HG02798 (cell line): ENCODE measurements around the gene FHAD1.
"Not testable (repeated sequence)": the region's sequence is repeated elsewhere in the genome, so short reads cannot be mapped to it uniquely, and the experiment has no call there.

Source experiments
- ATAC-seq: cut with Tn5 transposase; IDR thresholded peaks from one replicate; pipeline ENCODE4 v1.9.1; 2021; ENCODE audit warnings: mild to moderate bottlenecking; ENCODE audit not compliant: unreplicated experiment, poor library complexity

The FHAD1 gene

DNA sequence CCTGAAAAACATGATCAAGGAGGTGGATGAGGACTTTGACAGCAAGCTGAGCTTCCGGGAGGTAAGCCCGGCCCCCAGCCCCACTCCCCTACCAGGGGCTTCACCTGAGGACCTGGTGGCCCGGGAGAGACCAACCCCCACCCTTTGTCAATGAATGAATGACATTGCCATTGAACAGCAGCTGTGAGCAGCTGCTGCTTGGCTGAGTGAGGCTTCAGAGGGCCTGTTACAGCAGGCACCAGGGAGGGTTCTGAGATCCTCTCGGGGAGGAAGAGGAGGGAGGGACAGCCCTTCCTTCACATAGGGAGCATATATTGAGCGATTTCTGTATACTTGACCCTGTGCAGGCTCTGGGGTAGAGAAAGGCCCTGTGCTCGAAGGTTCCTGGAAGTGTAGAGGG is 178.9 kb downstream of the FHAD1 start:
- no peak for ATAC-seq

DNA sequence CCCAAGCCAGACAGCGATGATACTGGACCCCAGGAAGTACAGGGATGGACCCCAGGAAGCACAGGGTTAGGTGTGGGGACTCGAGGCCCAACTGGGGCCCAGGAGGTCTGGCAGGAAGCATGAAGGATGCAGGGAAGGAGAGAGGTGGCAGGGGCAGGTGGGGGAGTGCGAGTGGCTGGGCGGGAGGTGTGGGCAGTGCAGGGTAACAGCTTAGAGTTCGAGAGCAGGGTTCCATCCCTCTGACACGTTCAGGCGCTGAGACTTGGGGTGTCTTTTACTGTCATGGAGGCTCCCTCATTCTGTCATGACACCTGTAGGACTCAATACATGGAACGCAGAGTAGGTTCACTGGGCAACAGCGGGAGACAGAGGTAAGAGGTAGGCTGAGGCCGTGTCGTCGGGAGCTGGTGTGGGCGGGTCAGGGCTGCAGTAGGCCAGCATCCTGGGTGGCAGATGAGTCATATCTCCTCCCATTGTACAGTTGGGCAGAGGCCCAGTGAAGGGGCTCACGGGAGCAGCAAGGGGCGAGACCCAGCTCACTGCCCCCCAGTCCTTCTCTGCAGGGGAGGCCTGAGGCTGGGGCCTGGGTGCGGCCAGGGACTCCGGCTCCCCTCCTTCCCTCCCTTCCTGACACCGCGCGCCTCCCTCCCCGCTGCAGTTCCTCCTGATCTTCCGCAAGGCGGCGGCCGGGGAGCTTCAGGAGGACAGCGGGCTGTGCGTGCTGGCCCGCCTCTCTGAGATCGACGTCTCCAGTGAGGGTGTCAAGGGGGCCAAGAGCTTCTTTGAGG is 179.7 kb downstream of the FHAD1 start:
- no peak for ATAC-seq

DNA sequence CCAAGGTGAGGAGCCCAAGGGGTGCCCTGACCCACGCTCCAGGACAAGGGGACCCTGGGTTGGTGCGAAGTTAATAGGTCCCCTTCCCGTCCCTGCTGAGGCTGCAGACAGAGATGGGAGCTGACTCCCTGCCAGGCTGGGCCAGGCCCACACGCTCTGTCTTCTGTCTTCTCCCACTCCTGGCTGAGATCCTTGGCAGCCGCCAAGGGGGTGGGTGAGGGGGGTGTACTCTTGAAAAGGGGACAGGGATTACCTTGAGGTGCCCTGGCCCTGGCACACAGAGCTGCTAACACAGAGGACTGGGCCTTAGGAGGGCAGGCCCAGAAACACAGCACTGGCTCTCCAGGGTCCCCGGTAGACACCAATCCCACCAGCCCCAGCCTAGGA is 180.2 kb downstream of the FHAD1 start:
- no peak for ATAC-seq

DNA sequence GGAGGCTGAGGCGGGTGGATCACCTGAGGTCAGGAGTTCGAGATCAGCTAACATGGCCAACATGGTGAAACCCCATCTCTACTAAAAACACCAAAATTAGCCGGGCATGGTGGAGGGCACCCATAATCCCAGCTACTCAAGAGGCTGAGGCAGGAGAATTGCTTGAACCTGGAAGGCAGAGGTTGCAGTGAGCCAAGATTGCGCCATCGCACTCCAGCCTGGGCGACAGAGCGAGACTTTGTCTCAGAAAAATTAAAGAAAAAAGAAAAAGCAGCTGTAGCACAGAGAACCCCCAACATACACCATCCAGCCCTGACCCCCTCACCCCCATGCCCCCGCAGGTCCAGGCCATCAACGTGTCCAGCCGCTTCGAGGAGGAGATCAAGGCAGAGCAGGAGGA is 181.2 kb downstream of the FHAD1 start:
- not testable (repeated sequence) for ATAC-seq

DNA sequence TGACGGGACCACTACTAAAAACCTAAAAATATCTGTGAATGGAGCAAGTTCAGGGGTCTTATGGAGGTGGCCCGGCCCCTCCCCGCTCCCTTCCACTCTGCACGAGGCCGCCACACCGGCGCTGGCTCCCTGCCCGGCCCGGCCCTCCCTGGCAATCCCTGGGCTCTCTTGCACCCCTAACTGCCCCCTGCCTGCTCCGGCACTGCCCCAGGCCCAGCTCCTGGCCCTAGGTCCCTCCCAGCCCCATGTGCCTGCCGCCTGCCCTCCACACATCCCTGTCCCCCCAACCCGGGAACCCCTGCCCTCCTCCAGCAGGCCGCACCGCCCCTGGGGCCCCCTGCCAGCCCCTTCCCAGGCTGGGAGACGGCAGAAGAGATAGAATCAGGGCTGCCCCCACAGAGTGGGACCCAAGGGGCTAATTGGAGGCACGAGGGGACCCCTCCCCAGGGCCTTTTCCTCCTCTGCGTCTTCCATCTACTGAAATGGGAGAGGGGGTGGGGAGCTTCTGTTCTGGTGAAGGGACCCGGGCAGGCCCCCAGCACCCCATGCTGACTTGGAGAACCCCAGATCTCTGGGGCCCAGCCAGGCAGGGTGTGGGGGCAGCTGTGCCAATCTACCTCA is 181.9 kb downstream of the FHAD1 start:
- ATAC-seq: no peak

DNA sequence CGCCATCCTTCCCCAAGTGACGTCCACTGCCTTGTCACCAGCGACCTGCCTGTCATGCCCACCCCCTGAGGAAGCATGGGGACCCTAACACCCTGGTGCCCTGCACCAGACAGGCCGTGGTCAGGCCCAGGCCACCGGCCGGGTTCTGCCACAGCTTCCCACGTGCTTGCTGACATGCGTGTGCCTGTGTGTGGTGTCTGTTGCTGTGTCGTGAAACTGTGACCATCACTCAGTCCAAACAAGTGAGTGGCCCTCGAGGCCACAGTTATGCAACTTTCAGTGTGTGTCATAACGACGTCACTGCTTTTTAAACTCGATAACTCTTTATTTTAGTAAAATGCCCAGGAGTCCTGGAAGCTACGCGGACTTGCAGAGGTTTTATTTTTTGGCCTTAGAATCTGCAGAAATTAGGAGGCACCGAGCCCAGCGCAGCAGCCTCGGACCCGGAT is 182.7 kb downstream of the FHAD1 start:
- no peak for ATAC-seq

DNA sequence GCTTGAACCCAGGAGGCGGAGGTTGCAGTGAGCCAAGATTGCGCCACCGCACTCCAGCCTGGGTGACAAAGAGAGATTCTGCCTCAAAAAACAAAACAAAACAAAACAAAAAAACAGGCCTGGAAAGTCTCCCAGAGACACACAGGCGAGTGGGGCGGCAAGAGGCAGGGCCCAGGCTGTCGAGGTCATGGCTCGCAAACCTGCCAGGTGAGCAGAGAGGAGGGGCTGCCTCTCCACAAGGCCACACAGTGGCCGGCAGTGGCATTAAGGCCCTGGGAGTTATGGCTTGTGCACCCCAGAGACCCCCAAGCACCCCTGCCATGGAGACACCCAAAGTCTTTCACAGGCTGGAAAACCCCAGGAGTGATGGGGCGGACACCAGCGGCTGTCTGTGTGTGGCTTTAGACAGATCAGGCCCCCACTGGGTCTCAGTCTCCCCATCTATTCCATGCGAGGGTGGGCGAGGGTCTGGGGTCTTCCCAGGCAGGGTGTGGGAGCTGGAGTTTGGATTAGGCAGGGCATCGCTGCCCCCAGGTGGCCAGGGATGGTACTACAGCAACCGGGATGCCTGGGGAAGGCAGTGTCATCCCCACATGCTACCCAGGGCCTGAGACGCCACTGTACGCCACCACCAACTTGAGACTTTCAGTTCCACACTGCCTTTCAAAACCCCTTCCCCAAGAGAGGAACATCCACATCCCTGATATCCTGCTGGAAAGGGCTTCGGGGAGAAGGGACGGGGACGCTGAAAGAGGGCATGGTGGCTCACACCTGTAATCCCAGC is 184.0 kb downstream of the FHAD1 start:
- ATAC-seq: peak; percentile 53

DNA sequence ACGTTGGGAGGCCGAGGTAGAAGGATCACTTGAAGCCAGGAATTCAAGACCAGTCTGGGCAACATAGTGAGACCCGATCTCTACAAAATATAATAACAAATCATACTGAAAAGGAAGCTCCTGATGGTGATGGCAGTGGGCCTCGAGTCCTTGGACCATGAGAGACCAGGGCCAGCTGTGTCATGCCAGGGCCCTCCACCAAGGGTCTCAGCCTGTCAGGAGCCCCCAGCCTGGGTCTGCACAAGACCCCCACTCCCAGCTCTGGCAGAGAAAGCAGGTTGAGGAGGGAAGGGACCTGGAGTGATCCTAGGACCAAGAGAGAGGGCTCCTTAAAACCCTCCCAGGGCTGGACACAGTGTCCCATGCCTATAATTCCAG is 184.5 kb downstream of the FHAD1 start:
- no peak for ATAC-seq

DNA sequence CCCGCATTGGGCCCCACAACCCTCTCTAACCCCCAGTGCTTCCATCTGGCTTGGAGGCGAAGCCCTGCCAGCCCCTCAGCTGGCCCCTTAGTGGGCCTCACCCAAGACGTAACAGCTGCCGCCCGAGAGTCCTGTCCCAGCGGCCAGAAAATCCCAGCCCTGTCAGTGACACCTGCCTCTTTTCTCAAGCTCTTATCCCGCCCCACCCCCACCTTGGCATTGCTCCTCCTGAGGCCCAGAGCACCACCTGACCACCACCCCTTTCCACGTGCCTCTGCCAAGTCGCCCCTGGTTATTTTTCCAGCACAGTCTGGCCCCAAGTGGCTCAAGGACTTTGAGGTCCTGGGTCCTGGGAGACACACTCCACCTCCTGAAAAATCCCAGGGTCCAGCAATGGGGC is 185.3 kb downstream of the FHAD1 start:
- ATAC-seq: no peak

DNA sequence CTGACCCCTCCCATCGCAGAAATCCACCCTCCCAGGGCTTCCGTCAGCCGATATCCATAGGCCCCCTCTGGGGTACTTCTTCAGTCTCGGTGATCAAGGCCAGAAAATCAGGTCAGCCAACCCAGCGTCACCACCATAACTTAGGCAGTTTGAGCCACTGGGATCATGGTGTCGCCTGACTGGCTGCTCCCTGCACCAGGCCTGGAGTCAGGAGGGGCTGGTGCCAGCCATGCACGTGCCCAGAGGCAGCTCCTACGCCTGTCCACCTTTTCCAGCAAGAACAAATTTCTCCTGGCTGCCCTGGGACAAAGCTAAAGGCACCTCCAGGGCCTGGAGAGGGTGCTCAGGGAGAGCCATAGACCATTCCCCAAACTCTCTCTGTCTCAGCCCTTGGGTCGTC is 186.4 kb downstream of the FHAD1 start:
- ATAC-seq: no peak

DNA sequence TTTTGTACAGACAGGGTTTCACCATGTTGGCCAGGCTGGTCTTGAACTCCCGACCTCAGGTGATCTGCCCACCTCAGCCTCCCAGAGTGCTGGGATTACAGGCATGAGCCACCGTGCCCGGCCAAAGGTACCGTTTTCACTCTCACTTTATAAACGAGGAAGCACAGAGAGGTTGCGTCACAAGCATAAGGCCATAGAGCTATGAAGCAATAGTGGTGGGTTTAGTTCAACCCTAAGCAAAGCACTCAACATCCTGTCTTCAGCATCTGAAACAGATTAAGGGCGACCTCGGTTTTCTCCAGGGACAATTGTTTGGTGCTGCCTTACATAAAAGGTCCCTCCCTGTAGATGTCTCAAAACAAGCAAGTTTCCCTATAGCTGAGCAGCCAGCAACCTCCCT is 187.7 kb downstream of the FHAD1 start:
- not testable (repeated sequence) for ATAC-seq

DNA sequence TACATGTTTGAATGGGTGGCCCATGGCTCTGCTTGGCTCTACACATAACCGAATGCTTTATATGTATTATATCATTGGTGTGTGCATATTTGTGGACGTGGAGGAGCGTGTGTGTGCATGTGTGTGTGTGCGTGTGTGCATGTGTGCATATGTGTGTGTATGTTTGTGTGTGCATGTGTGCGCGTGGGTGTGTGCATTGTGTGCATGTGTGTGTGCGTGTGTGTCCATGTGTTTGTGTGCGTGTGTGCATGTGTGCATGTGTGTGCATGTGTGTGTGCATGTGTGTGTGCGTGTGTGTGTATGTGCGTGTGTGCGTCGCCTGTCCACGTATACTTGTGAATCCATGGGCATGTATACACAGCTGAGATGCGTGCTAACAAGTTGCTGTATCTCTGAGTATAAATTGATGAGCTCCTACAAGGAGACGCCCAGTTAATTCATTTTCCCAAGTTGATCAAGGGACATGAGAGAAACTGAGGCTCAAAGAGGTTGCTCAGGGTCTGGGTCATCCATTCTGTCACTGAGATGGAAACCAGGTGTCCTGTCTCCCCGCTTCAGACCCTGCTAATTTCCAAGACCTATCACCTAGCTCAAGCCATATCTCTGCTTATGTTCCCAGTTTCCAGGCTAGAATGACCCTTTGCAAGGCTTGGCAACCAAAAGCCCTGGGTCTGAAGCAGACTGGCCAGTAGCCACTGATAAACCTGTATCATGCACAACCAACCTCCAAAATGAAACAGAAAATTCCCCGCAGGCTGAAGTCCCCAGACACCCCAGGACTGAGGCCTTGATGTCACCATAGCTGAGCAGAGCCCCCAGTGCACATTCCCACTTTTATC is 188.4 kb downstream of the FHAD1 start:
- ATAC-seq: no peak

DNA sequence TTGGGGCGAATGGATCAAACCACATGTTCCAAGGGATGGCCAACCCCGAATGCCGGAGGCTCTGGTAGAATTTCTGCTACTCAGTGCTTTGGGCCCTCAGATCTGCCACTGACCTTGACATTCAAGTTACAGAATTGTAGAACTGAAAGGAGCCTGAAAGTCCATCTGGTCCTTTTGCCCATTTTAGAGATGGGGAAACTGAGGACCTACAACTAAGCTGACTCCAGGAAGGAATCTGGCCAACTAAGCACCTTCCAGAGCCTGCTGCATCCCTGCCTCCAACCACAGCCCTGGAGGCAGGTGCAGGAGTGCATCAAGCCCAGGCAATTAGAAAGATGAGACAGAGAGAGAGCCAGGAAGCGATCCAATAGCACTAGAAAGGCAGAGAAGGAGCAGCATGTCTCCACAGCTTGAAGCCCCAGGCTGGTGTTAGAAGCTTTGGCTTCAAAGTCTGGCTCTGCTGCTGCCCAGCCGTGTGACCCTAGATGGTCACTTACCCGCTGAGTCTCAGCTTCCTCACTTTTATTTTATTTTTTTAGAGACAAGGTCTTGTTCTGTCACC is 189.9 kb downstream of the FHAD1 start:
- ATAC-seq: no peak

DNA sequence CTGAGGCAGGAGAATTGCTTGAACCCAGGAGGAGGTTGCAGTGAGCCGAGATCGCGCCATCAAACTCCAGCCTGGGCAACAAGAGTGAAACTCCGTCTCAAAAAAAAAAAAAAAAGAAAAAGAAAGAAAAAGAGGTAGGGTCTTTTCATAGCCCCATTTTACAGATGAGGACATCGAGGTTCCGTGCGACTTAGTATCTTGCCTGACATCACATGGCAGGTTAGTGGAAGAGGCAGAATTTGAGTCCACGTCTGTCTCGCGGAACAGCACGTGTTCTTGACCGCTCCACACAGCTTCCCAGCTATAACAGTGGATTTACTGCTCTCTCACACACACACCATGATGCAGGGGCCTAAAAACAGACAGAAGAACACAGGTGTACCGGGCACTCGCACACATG is 192.3 kb downstream of the FHAD1 start:
- ATAC-seq: no peak

DNA sequence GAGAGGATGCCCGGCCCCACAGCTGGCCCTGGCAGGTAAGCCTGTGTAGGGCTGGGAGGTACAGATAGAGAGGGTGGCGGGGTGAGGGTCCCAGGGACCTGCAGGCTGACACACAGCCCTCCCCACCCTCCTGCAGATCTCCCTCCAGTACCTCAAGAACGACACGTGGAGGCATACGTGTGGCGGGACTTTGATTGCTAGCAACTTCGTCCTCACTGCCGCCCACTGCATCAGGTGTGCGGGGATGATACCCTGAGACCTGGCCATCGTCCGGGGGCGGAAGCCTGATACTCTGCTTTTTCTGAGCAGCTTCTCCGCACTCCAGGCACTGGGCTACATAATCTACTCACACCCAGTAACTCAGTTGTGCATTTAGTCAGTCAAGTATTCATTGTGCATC is 193.3 kb downstream of the FHAD1 start:
- no peak for ATAC-seq

DNA sequence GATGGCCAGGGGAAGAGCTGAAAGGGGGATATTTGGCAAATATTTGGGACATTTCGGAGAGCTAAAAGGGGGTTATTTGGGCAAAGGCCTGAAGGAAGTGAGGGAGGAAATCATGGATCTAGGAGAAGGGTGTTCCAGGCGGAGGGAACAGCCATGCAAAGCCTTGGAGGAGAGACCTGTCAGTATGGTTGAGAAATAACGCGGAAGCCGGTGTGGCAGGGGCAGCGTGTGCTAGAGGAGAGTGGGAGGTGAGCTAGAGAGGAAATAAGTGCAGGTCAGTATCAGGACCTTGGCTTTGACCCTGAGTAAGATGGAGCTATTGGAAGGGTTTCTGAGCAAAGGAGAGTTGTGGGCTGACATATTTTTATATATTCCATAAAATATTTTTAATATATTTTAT is 194.2 kb downstream of the FHAD1 start:
- ATAC-seq: no peak

DNA sequence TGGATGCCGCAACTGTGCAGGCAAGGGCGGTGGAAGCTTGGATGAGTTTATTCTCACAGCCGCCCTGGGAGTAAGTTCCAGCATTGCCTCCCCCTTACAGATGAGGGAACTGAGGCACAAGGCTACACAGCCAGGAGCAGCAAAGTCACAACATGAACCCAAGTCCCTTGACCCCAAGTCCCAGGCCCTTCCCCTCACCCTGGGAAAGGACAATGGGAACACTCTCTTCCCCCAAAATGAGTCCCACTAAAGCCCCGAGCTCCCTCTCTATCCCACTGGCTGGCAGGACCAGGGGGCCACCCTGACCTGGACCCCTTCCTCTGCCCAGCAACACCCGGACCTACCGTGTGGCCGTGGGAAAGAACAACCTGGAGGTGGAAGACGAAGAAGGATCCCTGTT is 195.1 kb downstream of the FHAD1 start:
- ATAC-seq: no peak

DNA sequence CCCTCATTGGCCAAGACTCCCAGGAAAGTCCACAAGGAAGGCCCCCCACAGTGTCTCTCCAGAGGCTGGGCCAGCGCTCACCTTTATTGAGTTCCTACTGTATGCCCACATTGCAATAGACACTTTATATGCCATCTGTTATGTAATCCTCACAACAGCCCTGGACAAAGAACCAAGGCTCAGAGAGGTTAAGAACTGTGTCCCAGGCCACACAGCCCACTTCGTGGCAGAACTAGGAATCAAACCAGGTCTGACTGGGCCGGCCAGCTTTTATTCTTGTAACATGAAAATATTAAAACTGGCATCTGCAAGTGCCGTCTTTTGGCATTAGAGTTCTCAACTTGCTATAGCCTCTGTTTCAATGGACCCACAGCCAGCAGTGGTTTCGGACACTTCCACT is 195.7 kb downstream of the FHAD1 start:
- ATAC-seq: no peak

DNA sequence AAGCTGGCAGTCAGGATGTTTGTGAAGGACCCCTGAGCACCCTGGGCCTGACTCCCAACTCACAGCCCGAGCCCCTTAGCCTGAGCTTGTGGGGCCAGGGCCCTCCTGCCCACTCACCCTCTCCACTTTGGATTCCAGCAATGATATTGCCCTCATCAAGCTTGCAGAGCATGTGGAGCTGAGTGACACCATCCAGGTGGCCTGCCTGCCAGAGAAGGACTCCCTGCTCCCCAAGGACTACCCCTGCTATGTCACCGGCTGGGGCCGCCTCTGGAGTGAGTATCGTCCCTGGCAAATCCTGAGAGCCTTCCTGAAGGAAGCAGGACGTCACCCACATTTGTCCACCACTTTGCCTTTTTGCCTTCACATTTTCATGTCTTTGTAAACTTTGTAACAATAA is 196.3 kb downstream of the FHAD1 start:
- ATAC-seq: no peak
